GM12872 (cell line): Measurements from ENCODE around the gene ENDOU.

Source experiments
- CTCF ChIP-seq: IDR thresholded peaks from 3 replicates; pipeline ENCODE4 v1.5.1; 2011; ENCODE audit warnings: low read depth, mild to moderate bottlenecking, low read length, moderate library complexity; ENCODE audit not compliant: insufficient read depth

Gene ENDOU

GRCh38 chr12:47725091-47725772 is at the start of gene ENDOU:
TSS of gene ENDOU (minus strand) at chr12:47725490. CDS start at chr12:47725413, 77 bp downstream.
- TF ChIP-seq CTCF = no peak

- TF ChIP-seq CTCF = no peak
Measured at GRCh38 chr12:47774663-47775062, 49.4 kb upstream of the ENDOU start.

- TF ChIP-seq CTCF = no peak
Measured at GRCh38 chr12:47773858-47774580, 48.7 kb upstream of the ENDOU start.

- peak; percentile 34; the same call in 2 of the 3 replicates for TF ChIP-seq CTCF
Measured at GRCh38 chr12:47773062-47773857, 48.0 kb upstream of the ENDOU start, which contains the start of gene SLC48A1. TSS of gene SLC48A1 (plus strand) at chr12:47773238. CDS start at chr12:47773305, 67 bp downstream.

- no peak for TF ChIP-seq CTCF
Measured at GRCh38 chr12:47772738-47773061, 47.4 kb upstream of the ENDOU start.

GRCh38 chr12:47772094-47772660 is 46.9 kb upstream of the ENDOU start:
- TF ChIP-seq CTCF = no peak

- no peak for TF ChIP-seq CTCF
Measured at GRCh38 chr12:47771304-47771703, 46.0 kb upstream of the ENDOU start.
